ENCODE data around the gene KNSTRN.

KNSTRN gene, protein sequence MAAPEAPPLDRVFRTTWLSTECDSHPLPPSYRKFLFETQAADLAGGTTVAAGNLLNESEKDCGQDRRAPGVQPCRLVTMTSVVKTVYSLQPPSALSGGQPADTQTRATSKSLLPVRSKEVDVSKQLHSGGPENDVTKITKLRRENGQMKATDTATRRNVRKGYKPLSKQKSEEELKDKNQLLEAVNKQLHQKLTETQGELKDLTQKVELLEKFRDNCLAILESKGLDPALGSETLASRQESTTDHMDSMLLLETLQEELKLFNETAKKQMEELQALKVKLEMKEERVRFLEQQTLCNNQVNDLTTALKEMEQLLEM

DNA sequence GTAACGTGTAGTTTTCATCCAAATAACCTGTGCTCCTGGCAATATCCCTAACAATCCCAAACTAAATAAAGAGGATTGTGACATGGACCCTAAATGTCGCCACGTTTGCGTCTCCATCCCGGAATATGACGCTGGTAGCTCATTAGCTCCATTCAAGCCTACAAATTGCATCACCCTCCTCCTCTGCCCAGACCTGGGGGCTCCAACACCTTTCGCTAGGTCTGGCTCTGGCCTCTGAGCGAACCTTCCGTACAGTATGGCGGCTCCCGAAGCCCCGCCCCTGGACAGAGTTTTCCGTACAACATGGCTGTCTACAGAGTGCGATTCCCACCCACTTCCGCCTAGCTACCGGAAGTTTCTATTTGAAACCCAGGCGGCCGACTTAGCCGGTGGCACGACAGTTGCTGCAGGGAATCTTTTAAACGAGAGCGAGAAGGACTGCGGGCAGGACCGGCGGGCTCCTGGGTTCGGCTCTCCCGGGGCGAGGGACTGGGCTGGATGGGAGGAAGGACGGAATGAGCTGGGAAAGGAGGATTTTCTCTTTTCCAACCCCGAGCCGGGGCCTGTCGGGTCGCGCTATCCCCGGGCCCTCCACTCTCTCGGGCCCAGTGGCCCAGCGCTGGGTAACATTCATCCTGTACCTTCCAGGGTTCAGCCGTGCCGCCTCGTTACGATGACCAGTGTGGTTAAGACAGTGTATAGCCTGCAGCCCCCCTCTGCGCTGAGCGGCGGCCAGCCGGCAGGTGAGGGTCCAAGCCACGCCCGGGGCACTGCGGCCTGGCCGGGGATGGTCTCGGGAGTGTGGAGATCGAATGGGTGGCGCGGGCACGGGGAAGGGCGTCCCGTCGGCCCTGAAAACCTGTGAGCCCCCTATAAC is at the start of gene KNSTRN:
Gene KNSTRN (plus strand): TSS at position 142 of the 877 bp plus-strand sequence. CDS start 115 bp downstream, at position 257.
- peak; percentile 73 to 89 for DNase-seq (ENCODE audit: extremely low read depth in 1 of 2, low read depth in 1 of 2)

DNA sequence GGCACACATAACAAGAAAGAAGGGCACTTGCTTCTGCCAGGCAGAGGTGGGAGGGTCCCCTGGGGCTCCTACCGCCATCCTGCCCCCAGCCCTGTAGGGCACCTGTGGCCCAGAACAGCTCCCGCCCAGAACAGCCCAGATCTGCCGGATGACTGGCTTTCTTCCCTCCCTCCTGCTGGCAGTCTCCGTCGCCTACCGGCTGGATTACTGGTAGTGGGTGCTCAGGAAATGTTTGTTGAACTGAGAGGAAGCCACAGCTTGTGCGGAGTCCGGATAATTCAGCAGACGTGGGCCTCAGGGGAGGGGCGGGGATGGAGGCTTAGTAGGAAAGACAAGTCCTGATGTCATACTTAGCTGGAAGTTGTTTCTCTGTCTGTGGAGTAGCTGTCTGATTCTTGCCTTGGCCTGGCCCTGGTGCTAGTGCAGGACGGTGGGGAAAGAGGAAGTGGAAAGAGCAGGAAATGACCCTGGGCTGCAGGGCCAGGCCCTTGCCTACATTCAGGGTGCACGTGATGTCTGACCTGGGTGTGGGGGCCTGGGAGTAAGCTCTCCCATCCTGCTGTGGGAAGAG is 48.5 kb upstream of the KNSTRN start:
- DNase-seq (ENCODE audit: extremely low read depth in 1 of 2, low read depth in 1 of 2), result no peak

DNA sequence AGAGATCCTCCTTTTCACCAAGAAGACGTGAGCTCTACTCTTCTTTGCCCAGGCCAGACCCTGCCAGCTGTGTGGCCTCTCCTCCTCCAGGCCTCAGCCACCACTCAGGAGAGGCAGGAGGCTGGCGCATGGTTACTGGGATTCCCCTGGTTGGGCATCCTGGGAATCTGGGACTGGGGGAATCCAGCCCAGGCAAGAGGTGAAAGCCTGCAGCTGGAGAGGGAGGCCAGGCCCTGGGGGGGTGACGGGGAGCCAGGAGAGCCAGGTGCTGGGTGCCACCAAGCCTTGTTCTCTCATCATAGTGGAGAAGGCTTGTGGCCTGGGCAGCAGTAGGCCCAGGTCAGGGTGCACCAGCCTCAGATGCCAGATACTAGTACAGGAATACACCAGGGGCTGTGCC is 48.0 kb upstream of the KNSTRN start:
- no peak for DNase-seq (ENCODE audit: extremely low read depth in 1 of 2, low read depth in 1 of 2)

DNA sequence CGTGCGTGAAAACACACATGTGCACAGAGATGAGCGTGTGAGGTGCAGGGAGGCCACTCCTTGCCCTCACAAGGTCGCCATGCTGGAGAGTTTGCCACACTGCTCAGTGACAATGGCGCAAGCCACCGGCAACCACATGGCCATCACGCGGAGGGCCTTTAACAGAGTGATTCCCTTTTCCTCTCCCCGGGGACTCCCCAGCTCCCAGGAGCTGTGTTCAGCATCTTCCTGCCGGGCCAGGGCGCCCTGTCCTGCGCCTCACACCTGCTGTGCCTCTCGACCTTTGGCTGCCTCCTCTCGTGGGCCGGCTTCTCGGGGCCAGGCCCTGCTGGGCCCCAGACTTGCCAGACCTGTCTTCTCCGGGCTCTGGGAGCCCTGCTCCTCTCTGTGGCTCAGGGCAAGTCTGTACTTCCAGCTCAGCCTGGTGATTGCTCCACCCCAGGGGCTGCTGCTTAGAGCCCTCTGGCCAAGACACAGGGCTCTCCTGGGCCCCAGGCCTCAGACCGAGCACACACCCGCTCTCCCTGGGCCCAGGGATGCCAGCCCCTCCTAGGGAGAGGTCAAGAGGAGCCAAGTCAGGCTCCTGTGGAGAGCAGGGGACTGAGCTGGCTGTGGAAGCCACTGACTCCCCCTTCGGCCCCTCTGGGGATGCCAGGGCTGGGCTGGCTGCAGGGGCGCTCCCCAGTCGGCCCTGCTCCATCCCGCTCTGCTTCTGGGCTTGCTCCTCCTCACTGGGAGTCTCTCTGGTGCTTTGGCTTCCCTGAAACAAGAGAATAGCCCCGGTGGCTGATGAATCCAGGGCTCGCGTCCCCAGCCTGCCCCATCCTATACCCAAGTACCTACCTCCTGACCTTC is 47.4 kb upstream of the KNSTRN start:
- DNase-seq (ENCODE audit: extremely low read depth in 1 of 2, low read depth in 1 of 2), result no peak

DNA sequence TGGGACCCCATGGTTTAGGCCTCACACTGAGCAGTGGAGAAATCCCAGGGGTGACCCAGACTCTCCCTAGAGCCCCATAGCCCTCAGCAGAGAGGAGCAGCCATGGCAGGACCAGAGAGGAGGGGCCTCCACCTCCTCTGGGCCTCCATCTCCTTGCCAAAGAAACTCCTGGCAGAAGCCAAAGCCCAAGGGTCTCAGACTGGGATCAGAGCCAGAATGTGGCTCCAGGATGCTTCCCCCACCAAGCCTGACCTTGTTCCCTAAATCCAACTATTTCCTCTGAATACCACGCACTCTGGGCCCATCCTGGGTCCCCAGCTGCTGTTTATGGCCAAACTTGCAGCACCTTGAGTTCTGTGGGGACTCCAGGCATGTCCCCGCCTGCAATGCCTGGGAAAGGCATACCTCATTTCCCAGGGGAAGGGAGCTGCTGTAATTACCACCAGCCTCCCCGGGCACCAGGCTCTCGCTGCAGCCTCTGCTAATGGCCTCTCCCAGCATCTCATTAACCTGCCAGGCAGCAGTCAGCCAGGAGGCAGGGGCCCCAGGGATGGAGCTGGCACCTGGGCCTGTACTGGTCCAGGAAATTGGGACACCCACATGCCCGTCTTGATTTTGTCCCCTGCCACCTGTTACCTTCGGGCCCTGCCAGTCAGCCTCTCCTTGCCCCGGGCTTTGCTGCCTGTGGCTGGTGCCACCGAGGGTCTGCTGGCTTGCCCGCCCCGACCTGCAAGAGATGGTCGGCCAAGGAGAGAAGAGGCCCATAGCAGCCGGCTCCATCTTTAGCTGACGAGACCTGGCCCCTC is 46.4 kb upstream of the KNSTRN start:
- DNase-seq (ENCODE audit: extremely low read depth in 1 of 2, low read depth in 1 of 2), result no peak

DNA sequence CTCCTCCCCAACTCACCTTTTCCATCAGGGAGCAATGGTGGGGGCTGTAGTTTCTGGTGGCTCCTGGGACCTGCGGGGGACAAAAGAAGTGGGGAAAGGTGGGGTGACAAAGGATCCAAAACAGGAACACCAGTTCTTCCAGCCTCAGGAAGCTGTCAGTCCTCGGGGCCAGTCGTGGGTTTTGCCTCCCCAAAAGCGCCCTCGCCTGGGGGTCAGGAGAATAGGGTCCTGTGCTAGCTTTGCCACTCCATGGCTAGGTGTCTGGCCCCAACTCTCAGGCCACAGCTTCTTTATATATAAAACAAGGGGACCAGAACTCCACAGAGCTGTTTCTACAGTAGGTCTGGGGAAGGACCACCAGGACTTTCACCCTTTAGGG is 45.8 kb upstream of the KNSTRN start:
- DNase-seq (ENCODE audit: extremely low read depth in 1 of 2, low read depth in 1 of 2), result no peak

DNA sequence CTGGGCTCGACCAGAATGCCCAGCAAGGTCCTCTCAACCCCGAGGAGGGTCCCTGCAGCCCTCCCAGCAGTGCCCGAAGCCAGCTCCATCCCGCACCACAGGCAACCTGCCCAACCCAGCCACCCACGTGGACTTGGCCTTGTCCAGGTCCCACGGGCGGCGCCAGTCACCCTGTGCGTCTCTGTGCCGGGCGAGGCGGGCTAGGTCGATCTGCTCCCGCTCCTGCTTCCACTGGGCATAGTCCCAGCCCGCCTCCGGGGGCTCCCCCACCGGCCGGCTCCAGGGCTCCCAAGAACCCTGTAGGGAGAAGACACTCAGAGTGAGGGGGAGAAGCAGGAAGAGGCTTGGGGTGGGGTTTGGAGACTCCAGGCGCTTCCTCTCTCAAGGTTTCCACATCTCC is 44.9 kb upstream of the KNSTRN start:
- DNase-seq (ENCODE audit: extremely low read depth in 1 of 2, low read depth in 1 of 2), result no peak

DNA sequence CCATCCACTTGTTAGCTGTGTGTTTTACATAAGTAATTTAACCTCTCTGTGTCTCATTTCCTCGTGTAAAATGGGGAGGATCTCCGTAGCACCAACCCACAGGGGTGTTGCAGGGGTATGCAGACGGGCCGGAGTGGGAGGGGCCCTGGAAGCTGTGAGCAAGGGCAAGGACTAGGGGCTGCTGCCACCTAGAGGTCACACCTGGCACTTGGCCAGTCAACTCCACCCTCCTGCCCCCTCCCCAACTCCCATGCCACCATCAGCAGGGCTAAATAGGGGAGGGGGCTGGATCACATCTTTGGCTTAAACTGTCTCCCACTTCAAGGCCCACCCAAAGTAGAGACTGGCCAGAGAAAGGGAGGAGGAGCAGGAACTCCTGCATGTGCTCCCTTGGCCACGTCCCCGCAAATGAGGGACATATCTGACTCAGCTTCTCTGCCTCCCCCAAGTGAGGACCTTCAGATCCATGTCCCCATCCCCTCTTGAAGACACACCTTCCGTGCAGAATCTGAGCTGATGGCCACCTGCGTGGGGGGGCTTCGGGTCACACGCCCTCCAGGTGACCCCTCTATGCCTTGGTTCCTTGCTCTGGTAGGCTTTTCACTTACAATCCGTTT is 44.4 kb upstream of the KNSTRN start:
- peak; percentile 57 to 77 for DNase-seq (ENCODE audit: extremely low read depth in 1 of 2, low read depth in 1 of 2)

DNA sequence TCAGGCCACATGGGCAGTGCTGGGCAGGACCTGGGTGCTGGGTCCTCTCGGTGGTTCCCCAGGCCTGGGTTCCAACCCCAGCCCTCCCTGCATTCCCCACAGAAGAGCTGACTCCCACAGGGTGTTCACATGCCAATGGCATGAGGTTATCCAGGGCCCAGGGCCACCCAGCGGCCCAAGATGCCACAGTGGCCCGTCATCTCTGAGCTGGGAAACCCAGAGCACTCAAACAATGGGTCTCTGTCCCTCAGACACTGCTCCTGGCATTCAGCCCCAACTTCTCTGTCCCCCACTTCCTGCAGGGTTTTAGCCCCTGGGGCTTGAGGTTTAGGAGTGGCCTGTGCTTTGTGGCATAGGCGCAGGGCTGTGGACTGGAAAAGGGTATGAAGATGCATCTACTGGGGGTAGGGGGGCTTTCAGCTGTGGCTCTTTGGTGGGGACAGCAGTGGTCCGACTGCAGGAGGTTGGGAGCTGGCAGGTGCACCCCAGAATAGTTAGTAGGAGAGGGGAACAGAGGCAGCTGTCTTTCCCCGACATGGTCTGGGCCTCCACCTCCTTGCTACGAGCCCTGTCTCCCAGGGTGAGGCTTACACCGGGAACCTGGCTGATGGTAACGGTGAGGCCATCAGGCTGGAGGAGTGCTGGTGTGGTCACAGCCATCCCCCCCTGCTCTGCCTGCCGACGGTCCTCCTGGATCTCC is 43.5 kb upstream of the KNSTRN start:
- no peak for DNase-seq (ENCODE audit: extremely low read depth in 1 of 2, low read depth in 1 of 2)

DNA sequence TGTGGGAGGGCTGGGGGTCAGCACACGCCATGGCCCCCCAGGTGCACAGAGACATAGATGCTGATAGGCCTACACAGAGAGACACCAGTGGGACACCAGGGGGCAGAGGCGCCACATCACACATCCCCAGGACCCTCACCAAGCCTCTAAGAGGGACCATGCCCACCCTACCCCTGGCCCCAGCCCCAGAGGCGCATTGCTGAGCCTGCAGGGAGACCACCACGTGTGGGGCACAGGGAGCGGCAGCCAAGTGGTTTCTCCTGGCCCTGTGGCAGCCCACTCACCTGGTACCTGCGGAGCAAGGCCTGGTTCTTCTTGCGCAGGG is 42.9 kb upstream of the KNSTRN start:
- DNase-seq (ENCODE audit: extremely low read depth in 1 of 2, low read depth in 1 of 2), result no peak

DNA sequence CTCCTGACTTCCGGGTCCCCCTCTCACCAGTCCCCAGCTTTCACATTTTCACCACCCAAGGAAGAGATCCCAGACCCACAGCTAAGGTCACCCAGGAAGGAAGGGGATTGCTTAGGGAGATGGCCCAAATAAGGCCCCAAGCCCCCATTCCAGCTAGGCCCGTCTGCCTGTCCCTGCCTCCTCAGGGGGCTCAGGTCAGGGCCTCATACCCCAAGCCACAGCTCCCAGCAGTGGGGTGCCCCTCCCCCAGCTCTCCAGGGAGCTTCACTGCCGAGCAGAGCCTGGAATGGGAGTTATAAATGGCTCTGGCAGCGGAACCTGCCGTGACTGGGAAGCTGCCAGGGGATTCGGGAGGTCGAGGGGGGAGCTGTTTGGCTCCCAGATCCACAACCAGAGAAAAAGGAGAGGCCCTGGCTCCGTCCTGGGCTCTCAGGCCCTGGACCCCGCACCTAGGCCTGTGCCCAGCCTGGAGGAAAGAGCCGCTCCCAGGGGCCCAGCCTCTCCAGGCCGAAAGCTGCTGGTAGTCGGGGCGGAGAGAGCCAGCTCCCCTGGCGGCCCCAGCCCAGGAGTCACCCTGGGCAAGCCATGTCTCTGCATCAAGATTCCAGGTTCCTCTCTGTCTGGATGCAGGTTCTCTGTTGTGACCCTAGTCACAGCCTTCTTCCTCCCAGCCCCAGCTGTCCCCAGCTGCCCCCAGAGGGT is 42.3 kb upstream of the KNSTRN start:
- DNase-seq (ENCODE audit: extremely low read depth in 1 of 2, low read depth in 1 of 2), result no peak

DNA sequence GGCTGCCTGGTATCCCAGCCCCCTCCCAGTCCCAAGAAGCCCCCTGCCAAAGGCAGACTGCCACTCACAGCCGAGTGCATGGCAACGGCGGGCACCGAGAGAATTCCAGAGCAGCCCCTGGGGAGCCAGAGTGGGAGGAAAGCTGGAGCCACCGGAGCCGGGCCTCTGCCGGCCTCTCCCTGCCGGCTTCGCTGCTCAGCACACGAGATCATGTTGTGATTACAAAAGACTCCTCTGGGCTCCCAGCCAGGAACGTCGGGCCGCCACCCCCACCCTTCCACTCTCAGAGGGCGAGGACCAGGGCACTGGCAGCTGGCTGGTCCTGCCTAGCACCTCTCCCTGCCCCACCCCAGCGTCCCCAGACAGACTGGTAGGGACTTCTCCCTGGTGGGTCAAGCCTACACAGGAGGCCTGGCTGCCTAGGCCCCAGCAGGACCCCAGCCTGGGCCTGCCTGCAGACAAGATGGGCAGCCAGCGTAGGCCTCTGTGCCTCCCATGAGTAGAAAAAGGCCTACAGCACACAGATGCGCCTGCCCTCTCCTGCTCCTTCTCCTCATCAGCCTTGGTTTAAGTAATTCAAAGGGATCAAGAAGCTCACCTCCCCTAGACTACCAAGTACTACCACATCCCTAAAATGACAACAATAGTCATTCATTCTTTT is 41.7 kb upstream of the KNSTRN start, which contains the start of gene CCDC9B:
Gene CCDC9B (minus strand): TSS at position 200 of the 661 bp plus-strand sequence. CDS start 120 bp downstream, at position 80.
- no peak for DNase-seq (ENCODE audit: extremely low read depth in 1 of 2, low read depth in 1 of 2)

DNA sequence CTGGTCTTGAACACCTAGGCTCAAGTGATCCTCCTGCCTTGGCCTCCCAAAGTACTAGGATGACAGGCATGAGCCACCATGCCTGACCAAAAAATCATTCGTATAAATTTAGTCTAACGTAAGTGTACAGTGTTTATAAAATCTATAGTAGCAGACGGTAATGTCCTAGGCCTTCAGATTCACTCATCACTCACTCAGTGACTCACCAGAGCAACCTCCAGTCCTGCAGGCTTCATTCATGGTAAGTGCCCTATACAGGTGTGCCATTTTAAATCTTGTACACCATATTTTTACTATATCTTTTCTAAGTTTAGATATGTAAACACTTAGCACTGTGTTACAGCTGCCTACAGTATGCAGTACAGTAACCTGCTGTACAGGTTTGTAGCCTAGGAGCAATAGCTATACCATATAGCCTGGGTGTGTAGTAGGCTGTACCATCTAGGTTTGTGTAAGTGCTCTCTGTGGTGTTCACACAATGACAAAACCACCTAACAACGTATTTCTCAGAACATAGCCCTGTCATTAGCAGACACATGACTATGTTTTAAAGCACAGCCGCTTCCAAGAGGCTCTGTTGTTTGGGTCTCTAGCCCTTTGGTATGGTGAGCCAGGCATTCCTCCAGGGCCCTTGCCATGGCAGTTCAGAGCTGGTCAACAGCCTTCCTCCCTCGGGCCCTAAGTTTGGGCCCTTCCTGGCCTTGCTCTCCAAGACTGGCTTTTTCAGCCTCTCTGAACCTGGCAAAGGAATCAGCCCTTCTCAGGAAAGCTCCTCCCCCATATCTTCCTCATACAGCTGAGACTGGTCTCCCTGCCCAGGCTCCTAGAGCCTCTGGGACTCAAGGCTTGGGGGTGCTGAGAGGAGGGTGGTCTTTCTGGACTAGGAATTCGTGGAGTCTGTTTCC is 39.9 kb upstream of the KNSTRN start:
- no peak for DNase-seq (ENCODE audit: extremely low read depth in 1 of 2, low read depth in 1 of 2)

DNA sequence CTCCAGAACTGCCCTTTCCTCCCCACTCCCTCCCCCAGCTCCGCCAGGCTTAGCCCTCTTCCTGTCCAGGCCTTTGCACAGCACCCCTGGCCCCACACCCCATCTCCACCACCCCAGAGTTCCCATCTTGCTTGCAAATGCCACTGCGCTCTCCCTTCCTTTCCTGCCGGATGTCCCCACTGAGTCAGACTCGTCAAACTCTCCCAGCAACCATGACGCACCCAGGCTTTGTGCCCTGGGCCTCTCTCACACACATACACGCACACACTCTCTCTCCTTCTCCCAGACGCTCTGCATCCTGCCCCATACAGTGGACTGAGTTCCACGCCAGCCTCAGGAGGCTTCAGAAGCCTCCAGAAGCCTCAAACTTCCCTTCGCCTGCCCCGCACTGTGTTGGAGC is 39.0 kb upstream of the KNSTRN start:
- DNase-seq (ENCODE audit: extremely low read depth in 1 of 2, low read depth in 1 of 2), result no peak

DNA sequence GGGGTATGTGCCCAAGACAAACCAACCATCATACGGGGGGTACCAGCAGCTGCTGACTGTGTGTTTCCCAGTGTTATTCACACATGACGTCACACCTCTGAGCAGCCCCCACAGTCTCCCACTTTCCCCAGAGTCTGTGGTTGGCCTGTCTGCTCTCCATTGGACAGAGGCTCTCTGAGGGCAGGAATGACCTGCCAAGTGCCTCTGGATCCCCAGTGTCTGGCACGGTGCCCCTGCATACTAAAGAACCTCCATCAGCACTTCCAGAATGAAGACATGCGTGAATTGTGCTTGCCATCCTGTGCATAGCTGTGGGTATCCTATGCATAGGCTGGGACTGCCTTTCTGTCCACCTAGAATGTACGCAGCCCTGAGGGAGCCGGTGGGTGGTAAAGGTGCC is 38.3 kb upstream of the KNSTRN start:
- DNase-seq (ENCODE audit: extremely low read depth in 1 of 2, low read depth in 1 of 2), result no peak

DNA sequence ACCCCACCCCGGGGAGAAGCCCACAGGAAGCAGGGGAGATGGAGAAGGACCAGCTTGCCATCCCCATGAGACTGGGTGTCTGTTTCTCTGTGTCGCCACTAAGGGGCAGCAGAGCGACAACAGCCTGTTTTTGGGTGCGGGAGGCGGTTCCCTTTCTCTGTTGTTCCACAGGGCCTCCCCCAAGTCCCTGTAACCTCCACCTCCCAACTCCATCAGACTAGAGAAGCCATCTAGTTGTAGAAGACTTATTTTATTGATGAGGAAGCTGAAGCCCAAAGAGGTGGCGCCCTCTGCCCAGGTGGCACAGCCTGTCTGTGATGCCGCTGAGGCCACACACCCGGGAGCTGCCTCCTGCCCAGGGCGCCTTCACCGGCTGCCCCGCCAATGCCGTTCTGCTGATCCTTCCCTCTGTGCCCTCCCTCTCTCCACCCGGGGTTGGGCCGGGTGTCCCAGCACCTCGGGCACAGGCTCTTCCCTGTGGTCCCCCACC is 37.8 kb upstream of the KNSTRN start:
- peak in 1 of 2 donors; percentile 43 for DNase-seq (ENCODE audit: extremely low read depth in 1 of 2, low read depth in 1 of 2)
